Renal cortex interstitium (tissue), 11 donors: ENCODE results near the gene CCNG2. TPM values are rescaled to one million over a fixed set of nuclear protein-coding genes. Genes with fewer than 3 reads are reported as not detected.

Experiments used
- DNase-seq, 11 donors: peaks; one replicate each; pipeline ENCODE4 v3.0.0-alpha.2; 2013; ENCODE audit warnings: low read depth in 9 of 11, low spot score in 4 of 11; ENCODE audit errors: extremely low read depth in 1 of 11
- polyA plus RNA-seq, 3 donors: library from polyadenylated mRNA; unstranded; fragments of 120-200 nt; gene quantifications; one replicate each; pipeline ENCODE4 v1.2.1, GENCODE V29; 2013; ENCODE audit not compliant: insufficient read length in 3 of 3

CCNG2 gene
- polyA plus RNA-seq, 3 donors = 126 to 169 (median 167) TPM

GRCh38 chr4:77141964-77142645 is 14.9 kb upstream of the CCNG2 start:
- no peak for DNase-seq

- no peak for DNase-seq
These were observed 14.4 kb upstream of the CCNG2 start for GRCh38 chr4:77142646-77143028.

GRCh38 chr4:77143091-77143490 is 13.9 kb upstream of the CCNG2 start:
- DNase-seq = no peak

- DNase-seq = no peak
These were observed 11.2 kb upstream of the CCNG2 start for GRCh38 chr4:77145842-77146185.

- no peak for DNase-seq
These were observed 10.6 kb upstream of the CCNG2 start for GRCh38 chr4:77146186-77147078.

- no peak for DNase-seq
These were observed 9.8 kb upstream of the CCNG2 start for GRCh38 chr4:77147079-77147782.

- no peak for DNase-seq
These were observed 8.9 kb upstream of the CCNG2 start for GRCh38 chr4:77148078-77148477.

GRCh38 chr4:77149789-77150188 is 7.2 kb upstream of the CCNG2 start:
- DNase-seq = no peak

- no peak for DNase-seq
These were observed 5.8 kb upstream of the CCNG2 start for GRCh38 chr4:77151241-77151640.

GRCh38 chr4:77152421-77152820 is 4.6 kb upstream of the CCNG2 start:
- DNase-seq = no peak

GRCh38 chr4:77153006-77153405 is 4.0 kb upstream of the CCNG2 start:
- no peak for DNase-seq

GRCh38 chr4:77154065-77154464 is 2.9 kb upstream of the CCNG2 start:
- DNase-seq = no peak

- DNase-seq = no peak
These were observed 2.1 kb upstream of the CCNG2 start for GRCh38 chr4:77154761-77155499.

- no peak for DNase-seq
These were observed 1.2 kb upstream of the CCNG2 start for GRCh38 chr4:77155631-77156452.

GRCh38 chr4:77156533-77156911 is 485 bp upstream of the CCNG2 start:
- DNase-seq = peak in 10 of 11 donors; percentile 97 to 100 (median 99)

- peak; percentile 74 to 89 (median 82) for DNase-seq
These were observed 966 bp downstream of the CCNG2 start for GRCh38 chr4:77157859-77158486.

- no peak for DNase-seq
These were observed 1.5 kb downstream of the CCNG2 start for GRCh38 chr4:77158487-77158861.

- no peak for DNase-seq
These were observed 2.8 kb downstream of the CCNG2 start for GRCh38 chr4:77159806-77160205.
